ENCODE results near the gene SLC6A12. TPM values are rescaled to one million over a fixed set of nuclear protein-coding genes. Genes with fewer than 3 reads are reported as not detected.

SLC6A12 gene
- total RNA-seq, 1 experiment from 2014 or later = 0.17 TPM

- Histone ChIP-seq H4K20me1 (ENCODE audit: control insufficient read depth, insufficient read depth, insufficient read length) (no peaks in the 10 kb centered on the region), H3K9me3 (ENCODE audit: control insufficient read depth, low read depth, low read length) (no peaks in the 10 kb centered on the region), H2BK120ac (ENCODE audit: low read depth, low read length, poor library complexity, severe bottlenecking) (no peak overlapping the region), H2BK20ac (ENCODE audit: low read depth, low read length, poor library complexity, severe bottlenecking) (no peak overlapping the region), H2BK5ac (ENCODE audit: insufficient read length, low read length) (no peak overlapping the region), H3K4me2 (ENCODE audit: insufficient read depth, insufficient read length, low read length) (no peak overlapping the region), H3K23ac (ENCODE audit: insufficient read length, low read depth, low read length) (no peak overlapping the region), H3K56ac (ENCODE audit: insufficient read length, low read depth, low read length) (no peak overlapping the region), H3K18ac (ENCODE audit: insufficient read length, low read depth, low read length) (no peak overlapping the region), H3K9ac (ENCODE audit: extremely low read depth, insufficient read length, low read length) (no peak overlapping the region), H2AFZ (ENCODE audit: low read length) (no peak overlapping the region), H2BK15ac (ENCODE audit: low read depth, low read length) (no peak overlapping the region), H3K14ac (ENCODE audit: insufficient read depth, low read length) (no peak overlapping the region), H3K79me1 (ENCODE audit: insufficient read depth, low read depth, low read length, poor library complexity, severe bottlenecking) (no peaks in the 10 kb centered on the region), H3K4me1 (ENCODE audit: insufficient read depth, low read length) (peaks cover 6% of the 10 kb centered on the region; the same call in 1 of the 2 replicates), H3T11ph (ENCODE audit: low read length) (no peak overlapping the region), H3K4ac (ENCODE audit: low read depth, low read length) (no peak overlapping the region), H2BK12ac (ENCODE audit: insufficient read length, low read depth, low read length) (no peak overlapping the region), H4K91ac (ENCODE audit: insufficient read length, low read depth, low read length) (no peak overlapping the region), H3K79me2 (ENCODE audit: insufficient read depth, low read length) (no peaks in the 10 kb centered on the region), H3K23me2 (ENCODE audit: insufficient read length, low read depth, low read length, poor library complexity, severe bottlenecking) (no peaks in the 10 kb centered on the region), H3K27ac (ENCODE audit: insufficient read length, low read depth, low read length) (no peak overlapping the region), H2AK5ac (ENCODE audit: insufficient read length, low read length) (no peak overlapping the region), H4K8ac (replicated peaks; ENCODE audit: insufficient read length, low read depth, low read length) (no peak overlapping the region), H4K5ac (ENCODE audit: insufficient read length, low read depth, low read length) (no peak overlapping the region), H3K27me3 (ENCODE audit: insufficient read depth, low read length) (no peaks in the 10 kb centered on the region)
- no peaks in the 10 kb centered on the region; a peak in 1 of 7 replicates for H3K36me3 Mint-ChIP-seq (ENCODE audit: insufficient read depth in 1 of 3, low read depth in 3 of 3)
- peaks cover 45 to 67% of the 10 kb centered on the region in 2 experiments for H3K4me1 Mint-ChIP-seq
- WGBS (ENCODE audit: extremely low coverage, insufficient read length, low lambda C conversion rate) = no CpG with 5 or more reads among the region's 17 CpGs
- H3K9me3 Mint-ChIP-seq = no peaks in the 10 kb centered on the region
- DNase-seq = no peak
- peak; percentile 43; the same call in 1 of the 3 replicates for TF ChIP-seq CTCF (conservative IDR thresholded peaks at IDR 0.05)
- H3K27me3 Mint-ChIP-seq (ENCODE audit: low read depth) = peaks cover 26% of the 10 kb centered on the region
- H3K4me3 Mint-ChIP-seq = peak overlapping the region in 1 of 2 experiments; percentile 33; a peak in 1 of 5 replicates
- peak overlapping the region in 1 of 3 experiments; percentile 63; a peak in 1 of 7 replicates for H3K27ac Mint-ChIP-seq
These were observed 44.2 kb downstream of the SLC6A12 start for GRCh38 chr12:169528-170370.
